ENCODE measurements around the gene FHDC1.

The FHDC1 gene

GRCh38 chr4:152937336-152938236 lies 1.5 kb downstream of the FHDC1 start:
- no peak for DNase-seq

GRCh38 chr4:152938237-152938947 lies 2.3 kb downstream of the FHDC1 start:
- DNase-seq = no peak

- DNase-seq = no peak
Observed at GRCh38 chr4:152939621-152940020, 3.5 kb downstream of the FHDC1 start.

- no peak for DNase-seq
Observed at GRCh38 chr4:152940461-152940860, 4.3 kb downstream of the FHDC1 start.

- no peak for DNase-seq
Observed at GRCh38 chr4:152941411-152941810, 5.3 kb downstream of the FHDC1 start.

- DNase-seq = no peak
Observed at GRCh38 chr4:152942346-152942745, 6.2 kb downstream of the FHDC1 start.

- DNase-seq = no peak
Observed at GRCh38 chr4:152943672-152944071, 7.5 kb downstream of the FHDC1 start.

- no peak for DNase-seq
Observed at GRCh38 chr4:152944666-152945320, 8.7 kb downstream of the FHDC1 start.

- no peak for DNase-seq
Observed at GRCh38 chr4:152945639-152946038, 9.5 kb downstream of the FHDC1 start.

- DNase-seq = no peak
Observed at GRCh38 chr4:152946446-152946845, 10.3 kb downstream of the FHDC1 start.

- no peak for DNase-seq
Observed at GRCh38 chr4:152947311-152947710, 11.2 kb downstream of the FHDC1 start.

GRCh38 chr4:152949930-152950329 lies 13.8 kb downstream of the FHDC1 start:
- DNase-seq = no peak

- no peak for DNase-seq
Observed at GRCh38 chr4:152950402-152951274, 14.5 kb downstream of the FHDC1 start.

- DNase-seq = no peak
Observed at GRCh38 chr4:152951348-152951747, 15.2 kb downstream of the FHDC1 start.

- DNase-seq = no peak
Observed at GRCh38 chr4:152953514-152953913, 17.4 kb downstream of the FHDC1 start.

- no peak for DNase-seq
Observed at GRCh38 chr4:152954741-152955140, 18.6 kb downstream of the FHDC1 start.

- no peak for DNase-seq
Observed at GRCh38 chr4:152956147-152956546, 20.0 kb downstream of the FHDC1 start.

GRCh38 chr4:152956650-152957436 lies 20.7 kb downstream of the FHDC1 start:
- no peak for DNase-seq

- no peak for DNase-seq
Observed at GRCh38 chr4:152957437-152958171, 21.5 kb downstream of the FHDC1 start.

GRCh38 chr4:152959080-152959479 lies 23.0 kb downstream of the FHDC1 start:
- DNase-seq = no peak

- no peak for DNase-seq
Observed at GRCh38 chr4:152960082-152960481, 24.0 kb downstream of the FHDC1 start.

All from T-helper 9 cell (primary cell).